Muscle layer of duodenum (tissue), 2 donors: Measurements from ENCODE around the gene SLC35E3.

Experiments used
- H3K27ac ChIP-seq: one replicate; pipeline ENCODE4 v1.7.0; 2013; ENCODE audit warnings: mild to moderate bottlenecking, low read length
- H3K27me3 ChIP-seq: one replicate; pipeline ENCODE4 v1.7.0; 2013; ENCODE audit warnings: low read depth, mild to moderate bottlenecking, control low read depth, low read length
- H3K36me3 ChIP-seq, 2 donors: one replicate each; pipeline ENCODE4 v1.7.0; 2013; ENCODE audit warnings: low read length in 2 of 2, control low read depth in 1 of 2, mild to moderate bottlenecking in 1 of 2; ENCODE audit not compliant: insufficient read depth in 2 of 2, control insufficient read depth in 1 of 2
- H3K4me1 ChIP-seq, 2 donors: one replicate each; pipeline ENCODE4 v1.7.0; 2013; ENCODE audit warnings: low read length in 2 of 2, mild to moderate bottlenecking in 2 of 2, control low read depth in 1 of 2, moderate library complexity in 1 of 2; ENCODE audit not compliant: insufficient read depth in 2 of 2, control insufficient read depth in 1 of 2
- H3K4me3 ChIP-seq, 2 donors: one replicate each; pipeline ENCODE4 v1.7.0; 2013; ENCODE audit warnings: low read length in 2 of 2, low read depth in 1 of 2, mild to moderate bottlenecking in 1 of 2
- H3K9me3 ChIP-seq, 2 donors: one replicate each; pipeline ENCODE4 v1.7.0; 2013; ENCODE audit warnings: low read length in 2 of 2, control low read depth in 1 of 2, mild to moderate bottlenecking in 1 of 2; ENCODE audit not compliant: control insufficient read depth in 1 of 2
- donor health status: healthy.

The SLC35E3 gene

DNA sequence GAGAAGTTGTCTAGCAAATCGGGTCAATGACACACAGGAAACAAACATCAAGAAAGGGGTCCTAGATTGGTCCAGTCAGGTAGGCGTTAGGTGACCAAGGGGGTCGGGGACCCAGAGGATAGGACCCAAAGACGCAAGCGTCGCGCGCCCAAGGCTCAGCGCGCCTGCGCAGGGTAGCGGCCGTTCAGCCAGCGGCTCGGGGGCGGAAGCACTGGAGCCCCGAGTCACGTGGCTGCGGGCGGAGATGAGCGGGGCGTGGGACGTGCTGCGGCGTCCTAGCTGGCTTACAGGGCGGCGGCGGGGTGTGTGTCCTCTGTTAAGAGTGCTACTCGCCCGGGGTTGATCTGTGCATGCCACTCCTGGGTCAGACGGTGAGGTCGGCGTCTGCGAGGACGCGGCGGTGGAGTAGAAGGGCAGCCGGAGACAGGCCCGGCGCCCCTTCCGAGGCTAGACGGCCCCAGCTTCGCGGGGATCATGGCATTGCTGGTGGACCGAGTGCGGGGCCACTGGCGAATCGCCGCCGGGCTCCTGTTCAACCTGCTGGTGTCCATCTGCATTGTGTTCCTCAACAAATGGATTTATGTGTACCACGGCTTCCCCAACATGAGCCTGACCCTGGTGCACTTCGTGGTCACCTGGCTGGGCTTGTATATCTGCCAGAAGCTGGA is at the start of gene SLC35E3:
Gene SLC35E3 (plus strand): TSS at position 273 of the 668 bp plus-strand sequence. CDS start 202 bp downstream, at position 475.
- H3K9me3 ChIP-seq, result no peaks in the 10 kb centered on the region
- peak within 1 kb of the TSS; percentile 94 for H3K4me3 ChIP-seq
- H3K27ac ChIP-seq, result peak within 1 kb of the TSS; percentile 83
- peaks cover 0 to 6% of the 10 kb centered on the region in 2 donors for H3K36me3 ChIP-seq
- H3K4me1 ChIP-seq, result peaks cover 0 to 18% of the 10 kb centered on the region in 2 donors
- no peaks in the 10 kb centered on the region for H3K27me3 ChIP-seq

DNA sequence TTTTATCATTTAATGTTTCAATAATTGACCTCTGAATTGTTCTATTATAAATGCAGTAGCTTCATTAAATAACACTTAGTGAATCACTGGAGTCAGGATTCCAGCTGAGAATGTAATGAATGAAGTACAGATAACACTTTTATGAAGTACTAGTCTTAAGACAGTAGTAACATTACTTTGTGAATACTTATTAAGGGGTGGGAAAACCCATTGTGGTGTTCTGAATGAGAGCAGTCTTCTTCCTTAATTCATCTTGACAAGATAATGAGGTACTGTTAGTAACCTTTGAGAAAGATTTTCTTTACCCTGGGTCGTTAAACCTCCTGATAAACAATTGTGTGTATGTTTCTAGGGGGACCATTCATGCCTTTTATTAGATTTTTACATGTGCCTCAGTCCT is 46.5 kb upstream of the SLC35E3 start:
- no peaks in the 10 kb centered on the region for H3K9me3 ChIP-seq
- H3K4me1 ChIP-seq, result no peaks in the 10 kb centered on the region
- H3K36me3 ChIP-seq, result peaks cover 23 to 52% of the 10 kb centered on the region in 2 donors

DNA sequence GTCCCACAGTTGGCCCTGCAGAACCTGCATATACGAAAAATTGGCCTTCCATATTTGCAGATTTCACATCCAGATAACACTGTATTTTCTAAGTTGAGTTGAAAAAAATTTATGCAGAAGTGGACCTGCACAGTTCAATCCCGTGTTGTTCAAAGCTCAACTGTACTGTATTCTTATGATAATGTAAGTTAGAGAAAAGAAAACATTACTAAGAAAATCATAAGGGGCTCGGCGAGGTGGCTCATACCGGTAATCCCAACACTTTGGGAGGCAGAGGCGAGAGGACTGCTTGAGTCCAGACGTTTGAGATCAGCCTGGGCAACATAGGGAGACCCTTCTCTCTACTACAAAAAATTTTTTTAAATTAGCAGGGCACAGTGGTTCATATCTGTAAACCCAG is 18.2 kb upstream of the SLC35E3 start:
- Histone ChIP-seq H3K4me3 (no peak overlapping the region), H3K27me3 (no peaks in the 10 kb centered on the region), H3K36me3 (peaks cover 17 to 30% of the 10 kb centered on the region in 2 donors), H3K27ac (no peak overlapping the region), H3K9me3 (no peaks in the 10 kb centered on the region), H3K4me1 (no peaks in the 10 kb centered on the region)

More for the DNA sequence above, 46.5 kb upstream of the SLC35E3 start:
- Histone ChIP-seq H3K27ac (no peak overlapping the region), H3K27me3 (no peaks in the 10 kb centered on the region), H3K4me3 (no peak overlapping the region)

DNA sequence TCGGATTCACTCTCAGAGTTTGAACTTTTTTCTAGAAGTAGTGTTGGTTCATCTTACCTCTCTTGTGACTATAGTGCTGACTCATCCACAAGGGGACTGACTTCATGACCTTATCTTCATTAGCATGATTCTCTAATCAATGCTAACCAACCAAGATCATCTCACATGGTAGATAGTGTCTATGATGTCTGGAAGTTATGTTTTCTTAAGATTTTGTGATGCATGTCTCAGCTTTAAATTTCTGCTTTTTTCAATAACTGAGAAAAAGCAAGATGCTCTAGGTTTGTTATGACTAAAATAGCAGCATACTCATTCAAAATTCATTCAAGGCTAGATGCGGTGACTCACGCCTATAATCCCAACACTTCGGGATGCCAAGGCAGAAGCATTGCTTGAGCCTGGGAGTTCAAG is 12.3 kb upstream of the SLC35E3 start:
- H3K27me3 ChIP-seq, result no peaks in the 10 kb centered on the region
- H3K9me3 ChIP-seq, result no peaks in the 10 kb centered on the region
- H3K4me1 ChIP-seq, result no peaks in the 10 kb centered on the region
- H3K4me3 ChIP-seq, result no peak overlapping the region
- H3K27ac ChIP-seq, result no peak overlapping the region
- peaks cover 21 to 48% of the 10 kb centered on the region in 2 donors for H3K36me3 ChIP-seq

DNA sequence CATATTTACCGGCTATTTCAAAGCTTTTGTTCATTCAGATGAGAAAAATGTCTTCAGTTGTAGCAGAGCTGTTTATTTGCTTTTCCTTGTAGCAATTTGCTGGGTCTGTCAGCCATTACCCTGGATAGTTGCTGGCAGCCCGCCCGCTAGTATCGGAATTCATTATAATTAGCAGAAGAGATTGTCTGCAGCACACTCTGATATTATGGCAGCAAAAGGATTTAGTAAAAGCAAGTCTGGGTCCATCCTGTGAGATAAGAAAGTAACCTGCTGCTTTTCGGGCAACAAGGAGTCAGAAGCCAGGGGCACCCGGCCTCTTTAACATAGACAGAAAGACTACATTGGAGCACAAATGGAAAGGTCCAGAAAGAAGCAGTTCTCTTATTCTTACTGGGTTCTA is 6.1 kb upstream of the SLC35E3 start:
- no peak overlapping the region for H3K27ac ChIP-seq
- no peaks in the 10 kb centered on the region for H3K4me1 ChIP-seq
- H3K9me3 ChIP-seq, result no peaks in the 10 kb centered on the region
- H3K27me3 ChIP-seq, result no peaks in the 10 kb centered on the region
- H3K36me3 ChIP-seq, result peaks cover 9 to 16% of the 10 kb centered on the region in 2 donors
- H3K4me3 ChIP-seq, result no peak overlapping the region

DNA sequence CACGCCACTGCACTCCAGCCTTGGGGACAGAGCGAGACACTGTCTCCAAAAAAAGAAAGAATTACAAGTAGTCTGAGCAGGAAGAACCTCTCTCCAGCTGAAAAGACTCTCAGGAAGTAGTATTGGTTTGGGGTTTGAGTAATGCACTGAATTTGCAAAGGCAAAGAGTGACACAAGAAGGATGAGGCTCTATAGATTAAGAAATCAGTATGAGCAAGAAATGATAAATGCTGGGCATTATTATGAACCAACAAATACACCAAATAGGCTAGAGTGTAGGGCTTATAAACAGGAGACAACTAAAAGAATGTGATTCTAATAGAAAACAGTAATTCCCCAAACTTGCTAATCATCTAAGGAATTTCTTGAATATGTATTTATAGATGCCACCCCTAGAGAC is 2.6 kb upstream of the SLC35E3 start:
- no peaks in the 10 kb centered on the region for H3K9me3 ChIP-seq
- H3K36me3 ChIP-seq, result peaks cover 0 to 6% of the 10 kb centered on the region in 2 donors
- H3K27ac ChIP-seq, result no peak overlapping the region
- no peak overlapping the region for H3K4me3 ChIP-seq
- H3K27me3 ChIP-seq, result no peaks in the 10 kb centered on the region
- H3K4me1 ChIP-seq, result peaks cover 0 to 12% of the 10 kb centered on the region in 2 donors

DNA sequence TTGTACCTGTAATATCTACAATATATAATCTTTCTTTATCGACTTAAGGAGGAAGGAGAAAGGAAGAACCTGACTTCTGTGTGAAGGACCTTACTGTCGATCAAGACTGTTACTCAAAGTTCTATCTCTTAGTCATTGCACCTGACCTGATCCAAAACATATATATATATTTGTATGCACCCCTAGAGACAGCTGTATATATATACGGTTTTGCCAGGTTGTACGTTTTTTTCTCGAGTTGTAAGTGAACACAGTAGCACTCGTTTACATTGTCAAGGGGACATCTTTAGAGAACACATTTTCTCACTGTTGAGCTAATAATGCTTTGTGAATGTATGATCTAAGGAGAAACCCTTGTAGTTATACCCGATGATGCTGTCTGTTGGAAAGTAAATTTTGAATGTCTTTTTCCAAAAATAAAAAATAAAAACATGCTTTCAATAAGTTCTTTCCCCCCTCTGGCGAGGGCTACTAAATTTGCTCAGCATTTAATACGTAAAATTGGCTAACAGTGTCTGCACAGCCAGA is 536 bp upstream of the SLC35E3 start:
- H3K9me3 ChIP-seq, result no peaks in the 10 kb centered on the region
- H3K27ac ChIP-seq, result peak overlapping the region; percentile 83
- H3K4me1 ChIP-seq, result peaks cover 0 to 14% of the 10 kb centered on the region in 2 donors
- H3K36me3 ChIP-seq, result peaks cover 0 to 6% of the 10 kb centered on the region in 2 donors
- H3K27me3 ChIP-seq, result no peaks in the 10 kb centered on the region
- H3K4me3 ChIP-seq, result peak overlapping the region; percentile 94

DNA sequence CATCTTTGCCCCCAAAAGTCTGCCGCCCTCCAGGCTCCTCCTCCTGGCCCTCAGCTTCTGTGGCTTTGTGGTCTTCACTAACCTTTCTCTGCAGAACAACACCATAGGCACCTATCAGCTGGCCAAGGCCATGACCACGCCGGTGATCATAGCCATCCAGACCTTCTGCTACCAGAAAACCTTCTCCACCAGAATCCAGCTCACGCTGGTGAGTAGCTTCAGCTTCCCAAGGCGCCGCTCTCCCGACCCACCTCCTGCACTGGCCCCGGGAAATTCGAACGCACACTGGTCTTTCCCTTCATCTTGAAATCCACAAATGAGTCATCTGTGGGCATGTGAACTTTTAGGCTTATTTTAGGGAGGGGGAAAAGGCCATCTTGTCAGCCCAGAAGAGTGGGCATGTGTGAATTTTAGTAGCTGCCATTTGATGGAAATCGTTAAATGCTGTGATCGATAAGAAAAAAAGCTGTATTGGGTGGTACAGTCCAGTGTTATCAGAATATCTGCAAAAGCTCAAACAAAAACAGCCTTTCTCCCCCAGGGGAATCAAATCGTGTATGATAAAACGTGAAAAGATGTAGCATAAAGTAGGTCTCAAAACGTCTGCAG is 700 bp downstream of the SLC35E3 start:
- no peaks in the 10 kb centered on the region for H3K9me3 ChIP-seq
- peaks cover 0 to 2% of the 10 kb centered on the region in 2 donors for H3K36me3 ChIP-seq
- H3K4me1 ChIP-seq, result peaks cover 0 to 18% of the 10 kb centered on the region in 2 donors
- H3K27me3 ChIP-seq, result no peaks in the 10 kb centered on the region
- peak overlapping the region; percentile 83 for H3K27ac ChIP-seq
- peak overlapping the region; percentile 94 for H3K4me3 ChIP-seq

DNA sequence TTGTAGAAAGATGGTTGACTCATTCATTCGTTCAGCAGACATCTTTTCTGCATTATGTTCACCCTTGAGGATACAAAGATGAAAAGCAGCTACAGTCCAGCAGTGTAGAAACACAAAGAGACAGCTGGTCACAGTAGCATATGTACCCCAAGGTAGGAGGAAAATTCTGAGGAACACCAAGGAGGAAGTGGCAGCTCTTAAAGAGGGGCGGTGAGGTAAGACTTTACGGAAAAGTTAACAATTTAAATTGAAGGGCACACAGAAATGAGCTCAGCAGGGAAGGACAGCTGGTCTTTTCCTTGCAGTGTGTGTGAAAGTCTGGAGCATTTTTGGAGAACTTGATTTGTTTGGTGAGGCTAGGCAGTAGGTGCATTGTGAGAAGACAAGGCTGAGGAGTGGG is 3.5 kb downstream of the SLC35E3 start:
- no peaks in the 10 kb centered on the region for H3K27me3 ChIP-seq
- H3K36me3 ChIP-seq, result peaks cover 5 to 7% of the 10 kb centered on the region in 2 donors
- H3K4me3 ChIP-seq, result no peak overlapping the region
- no peaks in the 10 kb centered on the region for H3K9me3 ChIP-seq
- no peak overlapping the region for H3K27ac ChIP-seq
- peaks cover 0 to 18% of the 10 kb centered on the region in 2 donors for H3K4me1 ChIP-seq

DNA sequence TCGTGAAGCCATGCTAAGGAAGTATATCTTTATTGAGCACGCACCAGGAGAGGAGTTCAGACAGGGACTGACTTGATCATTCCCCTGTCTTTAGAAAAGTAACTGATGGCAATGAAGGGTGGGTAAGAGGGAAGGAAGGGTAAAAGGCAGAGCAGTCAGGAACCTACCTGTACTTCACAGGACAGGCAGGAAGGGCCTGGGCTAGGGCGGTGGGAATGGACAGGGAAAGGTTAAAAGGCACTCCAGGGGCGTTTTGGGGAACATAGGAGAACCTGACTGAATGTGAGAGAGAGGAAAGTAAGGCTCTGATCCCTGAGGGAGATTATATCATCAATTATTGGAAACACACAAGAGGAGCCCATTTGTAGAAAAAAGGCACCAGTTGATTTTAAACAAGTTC is 3.9 kb downstream of the SLC35E3 start:
- Histone ChIP-seq H3K9me3 (no peaks in the 10 kb centered on the region), H3K4me1 (peaks cover 0 to 18% of the 10 kb centered on the region in 2 donors), H3K4me3 (no peak overlapping the region), H3K27me3 (no peaks in the 10 kb centered on the region), H3K27ac (no peak overlapping the region), H3K36me3 (peaks cover 8 to 12% of the 10 kb centered on the region in 2 donors)

DNA sequence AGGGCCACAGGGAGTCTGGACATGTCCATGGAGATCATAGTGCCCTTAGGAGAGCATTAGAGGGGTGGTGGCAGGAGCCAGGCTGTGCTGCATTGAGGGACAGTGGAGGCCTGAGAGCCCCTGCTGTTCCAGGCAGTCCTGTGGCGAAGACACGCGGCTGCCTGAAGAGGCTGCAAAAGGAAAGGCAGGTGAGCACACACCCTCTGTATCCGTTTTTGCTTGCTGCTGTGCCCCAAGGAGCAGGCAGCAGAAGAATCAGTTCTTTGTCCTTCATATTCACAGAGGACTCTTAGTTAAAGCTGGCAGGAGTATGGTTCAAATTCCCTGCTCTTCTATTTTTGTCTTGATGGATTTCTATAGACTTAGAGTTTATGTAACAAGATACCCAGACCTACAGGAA is 4.5 kb downstream of the SLC35E3 start:
- H3K4me3 ChIP-seq, result no peak overlapping the region
- H3K36me3 ChIP-seq, result peaks cover 11 to 18% of the 10 kb centered on the region in 2 donors
- no peaks in the 10 kb centered on the region for H3K9me3 ChIP-seq
- no peaks in the 10 kb centered on the region for H3K27me3 ChIP-seq
- no peak overlapping the region for H3K27ac ChIP-seq
- H3K4me1 ChIP-seq, result peaks cover 0 to 15% of the 10 kb centered on the region in 2 donors
